ENCODE data around the gene INVS.
A peak's percentile ranks its signal among the peaks of the same experiment; 100 is the strongest.

INVS gene

GRCh38 chr9:100350188-100350587 is 251.1 kb downstream of the INVS start:
- Histone ChIP-seq H3K36me3 (ENCODE audit: insufficient read depth, low read length) (peaks cover 33% of the 10 kb centered on the region), H3K9me3 (ENCODE audit: insufficient read depth, low read length, severe bottlenecking) (no peaks in the 10 kb centered on the region), H3K27ac (ENCODE audit: low read length) (no peak overlapping the region), H3K79me2 (ENCODE audit: insufficient read depth, low read length) (peaks cover 79% of the 10 kb centered on the region), H3K27me3 (ENCODE audit: insufficient read depth, low read length, poor library complexity) (no peaks in the 10 kb centered on the region), H3K9ac (ENCODE audit: low read depth, low read length) (no peak overlapping the region), H3K4me1 (ENCODE audit: insufficient read depth, low read length) (peaks cover 41% of the 10 kb centered on the region), H4K20me1 (ENCODE audit: insufficient read depth, low read length) (peaks cover 54% of the 10 kb centered on the region), H2AFZ (ENCODE audit: low read depth, low read length) (no peak overlapping the region), H3K4me2 (ENCODE audit: insufficient read depth, low read length) (peak overlapping the region; percentile 72), H3K4me3 (ENCODE audit: low read depth in 1 of 2, low read length in 2 of 2) (peak overlapping the region in 1 of 2 experiments; percentile 54; a peak in 1 of 4 replicates)
- no peak for ATAC-seq (ENCODE audit: insufficient read depth, low read depth)
- DNase-seq = no peak
- TF ChIP-seq EZH2 (IDR thresholded peaks at IDR 0.05; ENCODE audit: borderline replicate concordance, low read depth, low read length, severe bottlenecking) = no peak
- TF ChIP-seq, protein P1, sequence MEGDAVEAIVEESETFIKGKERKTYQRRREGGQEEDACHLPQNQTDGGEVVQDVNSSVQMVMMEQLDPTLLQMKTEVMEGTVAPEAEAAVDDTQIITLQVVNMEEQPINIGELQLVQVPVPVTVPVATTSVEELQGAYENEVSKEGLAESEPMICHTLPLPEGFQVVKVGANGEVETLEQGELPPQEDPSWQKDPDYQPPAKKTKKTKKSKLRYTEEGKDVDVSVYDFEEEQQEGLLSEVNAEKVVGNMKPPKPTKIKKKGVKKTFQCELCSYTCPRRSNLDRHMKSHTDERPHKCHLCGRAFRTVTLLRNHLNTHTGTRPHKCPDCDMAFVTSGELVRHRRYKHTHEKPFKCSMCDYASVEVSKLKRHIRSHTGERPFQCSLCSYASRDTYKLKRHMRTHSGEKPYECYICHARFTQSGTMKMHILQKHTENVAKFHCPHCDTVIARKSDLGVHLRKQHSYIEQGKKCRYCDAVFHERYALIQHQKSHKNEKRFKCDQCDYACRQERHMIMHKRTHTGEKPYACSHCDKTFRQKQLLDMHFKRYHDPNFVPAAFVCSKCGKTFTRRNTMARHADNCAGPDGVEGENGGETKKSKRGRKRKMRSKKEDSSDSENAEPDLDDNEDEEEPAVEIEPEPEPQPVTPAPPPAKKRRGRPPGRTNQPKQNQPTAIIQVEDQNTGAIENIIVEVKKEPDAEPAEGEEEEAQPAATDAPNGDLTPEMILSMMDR (IDR thresholded peaks at IDR 0.05; ENCODE audit: borderline replicate concordance, extremely low read depth, low read length, poor library complexity, severe bottlenecking) = no peak
